Heart left ventricle (tissue), 16 donors: ENCODE results near the gene C13orf46. TPM values are rescaled to one million over a fixed set of nuclear protein-coding genes. Genes with fewer than 3 reads are reported as not detected.

Experiments
- ATAC-seq, 4 donors: fragments of 200-7000 bp; cut with Tn5 transposase; one replicate each; pipeline ENCODE4 v1.9.1; 2020 to 2022; ENCODE audit warnings: moderate library complexity in 4 of 4, mild to moderate bottlenecking in 3 of 4, moderate number of reproducible peaks in 1 of 4
- DNase-seq, 5 donors: peaks; one replicate each; pipeline ENCODE4 v3.0.0-alpha.2; 2020
- H3K27ac ChIP-seq, 12 donors: fragments of 200-600 bp; sonication (generic) in 4 of 12; one replicate each; pipeline versions ENCODE4 v1.5.0 to v1.8.0; 2016 to 2022; ENCODE audit warnings: mild to moderate bottlenecking in 2 of 12
- H3K27me3 ChIP-seq, 9 donors: fragments of 200-600 bp; sonication (generic) in 2 of 9; one replicate each; pipeline versions ENCODE4 v1.5.1 to v1.8.0; 2016 to 2022; ENCODE audit warnings: mild to moderate bottlenecking in 3 of 9
- H3K36me3 ChIP-seq, 9 donors: fragments of 200-600 bp; sonication (generic) in 2 of 9; one replicate each; pipeline versions ENCODE4 v1.5.0 to v1.8.0; 2018 to 2022; ENCODE audit warnings: mild to moderate bottlenecking in 2 of 9
- H3K4me1 ChIP-seq, 12 donors: fragments of 200-600 bp; sonication (generic) in 4 of 12; one replicate each; pipeline versions ENCODE4 v1.5.0 to v1.8.0; 2016 to 2022; ENCODE audit warnings: mild to moderate bottlenecking in 3 of 12
- H3K4me3 ChIP-seq, 12 donors: fragments of 200-600 bp; sonication (generic) in 4 of 12; one replicate each; pipeline versions ENCODE4 v1.5.0 to v1.8.0; 2017 to 2022; ENCODE audit warnings: mild to moderate bottlenecking in 9 of 12, moderate library complexity in 4 of 12
- H3K9me3 ChIP-seq, 12 donors: fragments of 200-600 bp; sonication (generic) in 4 of 12; one replicate each; pipeline versions ENCODE4 v1.5.0 to v1.8.0; 2016 to 2022; ENCODE audit warnings: mild to moderate bottlenecking in 1 of 12
- CTCF ChIP-seq, 12 donors: fragments of 200-600 bp; sonication (generic) in 4 of 12; IDR thresholded peaks; one replicate each; pipeline versions ENCODE4 v1.5.0 to v1.8.0; 2018 to 2022; ENCODE audit warnings: antibody characterized with exemption in 12 of 12, mild to moderate bottlenecking in 5 of 12
- POLR2A ChIP-seq, 2 donors: fragments of 450-650 bp; IDR thresholded peaks; one replicate each; pipeline ENCODE4 v1.6.1; 2017; ENCODE audit warnings: antibody characterized with exemption in 2 of 2, mild to moderate bottlenecking in 2 of 2, moderate library complexity in 2 of 2
- WGBS, 4 donors: extraction: QIAGEN DNeasy Blood & Tissue Kit in 2 of 4; methylation state at CpG; one replicate each; pipeline versions ENCODE4 v1.1.5 to v1.1.7; 2013 to 2018; 5-methylcytosine and 5-hydroxymethylcytosine counted together
- intact Hi-C, 10 donors: fragments of 100-400 bp; cut with DNase I; formaldehyde crosslinking; loops; one replicate each; pipeline versions ENCODE4 v1.11.1 to v1.14.2; 2022
- polyA plus RNA-seq, 2 donors: library from polyadenylated mRNA; stranded (reverse); fragments of 200-250 nt; gene quantifications; one replicate each; pipeline ENCODE4 v1.2.3, GENCODE V29; 2013
- total RNA-seq, 9 donors: library from RNA; depleted of rRNA in 2 of 9; stranded (reverse); fragments of >200 nt in 2 of 9; fragmentation: NEBNext Ultra II Directional in 3 of 9; extraction: Animal tissue kit (Norgen Biotek cat#: 25700) in 3 of 9; gene quantifications; one replicate each; pipeline versions ENCODE4 v1.1.0 to v1.2.4, GENCODE V29; 2016 to 2023
- donor health status: ischemic (EF 13 %, LVEDD 7.1; RV severe dilation, severe dysfunction).
- donor health status: healthy with polysubstance abuse.
- donor health status: DM: no; HTN: yes; CAD: no.
- donor health status: DM: no; HTN: no; CAD: no.
- donor health status: ischemic (EF 25% LVEDD 6.9; RV normal size, moderate dysfunction).
- donor health status: ischemic (EF 25% LVEDD 5.7; RV mildly dilated, moderate dysfunction).
- donor health status: healthy.
- donor health status: DM: yes; HTN: yes; CAD: no.
- donor health status: ischemic (EF 35%, LVEDD 5.7; RV mildly dilated, moderate dysfunction).
- donor health status: nonischemic (EF 11% LVEDD 7.7; RV severe dilation, severe dysfunction).
- donor health status: DM: yes; HTN: yes; CAD: no.
- donor health status: PGD.
- donor health status: ischemic (EF 29% LVEDD 5.4; RV normal size, mild dysfunction).
- donor health status: nonischemic (EF 23%, LVEDD 6.1; RV moderate dilation, normal function).

C13orf46 gene
- total and polyA plus RNA-seq, 11 donors, result 0.07 to 3.1 (median 0.28) TPM; not detected in 1

- peaks cover 0 to 20% (median 10%) of the 10 kb centered on the region in 12 donors for H3K4me1 ChIP-seq
- ATAC-seq, result peak; percentile 16 to 53 (median 38)
- H3K9me3 ChIP-seq, result no peaks in the 10 kb centered on the region
- intact Hi-C loops, result loop anchor here in 9 of 10 donors (1.0 to 5.0 kb wide), 4 partner anchors 130 to 131 kb away; no protein-coding TSS in a partner anchor
- no peaks in the 10 kb centered on the region for H3K27me3 ChIP-seq
- no peak overlapping the region for H3K4me3 ChIP-seq
- peak in 4 of 5 donors; percentile 54 to 73 (median 64) for DNase-seq
- TF ChIP-seq CTCF (IDR thresholded peaks at IDR 0.05) (peak; percentile 44 to 75 (median 70)), POLR2A (IDR thresholded peaks at IDR 0.05) (no peak)
- H3K27ac ChIP-seq, result no peak overlapping the region
- H3K36me3 ChIP-seq, result no peaks in the 10 kb centered on the region
- WGBS, 4 donors, result 65 to 87% (median 73%) methylated on average over 13 to 17 of the region's 17 CpGs
Observed at GRCh38 chr13:113947311-113948033, 26.4 kb downstream of the C13orf46 start.

GRCh38 chr13:113946409-113947181 lies 27.3 kb downstream of the C13orf46 start:
- DNase-seq, result peak in 2 of 5 donors; percentile 9 to 45
- Histone ChIP-seq H3K4me3 (no peak overlapping the region), H3K9me3 (no peaks in the 10 kb centered on the region), H3K36me3 (no peaks in the 10 kb centered on the region), H3K27ac (no peak overlapping the region), H3K27me3 (no peaks in the 10 kb centered on the region), H3K4me1 (peaks cover 0 to 19% (median 9%) of the 10 kb centered on the region in 12 donors)
- no peak for TF ChIP-seq CTCF (IDR thresholded peaks at IDR 0.05)
- TF ChIP-seq POLR2A (IDR thresholded peaks at IDR 0.05), result no peak
- intact Hi-C loops, result loop anchor here in 9 of 10 donors (1.0 to 5.0 kb wide), 4 partner anchors 129 to 130 kb away; no protein-coding TSS in a partner anchor
- WGBS, 4 donors, result 85 to 90% (median 87%) methylated on average over 23 to 26 of the region's 26 CpGs
- ATAC-seq, result no peak

DNA sequence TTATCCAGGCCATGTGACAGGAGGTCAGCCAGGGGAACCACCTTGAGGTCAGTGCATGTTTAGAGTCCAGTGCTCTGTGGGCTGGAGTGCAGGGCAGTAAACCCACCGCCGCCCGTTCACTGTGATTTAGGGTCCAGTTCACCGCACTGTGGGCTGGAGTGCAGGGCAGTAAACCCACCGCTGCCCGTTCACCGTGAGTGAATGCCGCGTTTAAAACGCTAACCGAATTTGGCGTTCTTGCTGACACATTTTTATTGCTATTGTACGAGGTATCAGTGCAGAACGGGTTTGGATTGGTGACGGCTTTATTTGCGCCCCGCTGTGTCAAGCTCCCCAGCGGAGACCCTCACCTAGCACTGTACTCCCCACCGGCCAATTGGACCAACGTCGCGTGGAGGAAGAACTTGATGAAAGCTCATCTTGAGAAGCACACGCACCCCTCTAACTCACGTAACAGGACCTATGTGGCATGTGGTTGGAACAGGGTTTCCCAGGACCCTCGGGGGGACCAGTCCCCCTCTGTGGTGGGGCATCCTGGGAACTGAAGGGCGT lies 27.9 kb downstream of the C13orf46 start:
- Histone ChIP-seq H3K9me3 (no peaks in the 10 kb centered on the region), H3K4me1 (peaks cover 0 to 13% (median 4%) of the 10 kb centered on the region in 12 donors), H3K27me3 (no peaks in the 10 kb centered on the region), H3K4me3 (no peak overlapping the region), H3K36me3 (no peaks in the 10 kb centered on the region), H3K27ac (no peak overlapping the region)
- TF ChIP-seq POLR2A (IDR thresholded peaks at IDR 0.05) (no peak), CTCF (IDR thresholded peaks at IDR 0.05) (no peak)
- no peak for ATAC-seq
- intact Hi-C loops, result loop anchor here in 6 of 10 donors (1.0 to 5.0 kb wide), 3 partner anchors 129 kb away; no protein-coding TSS in a partner anchor
- WGBS, 4 donors, result 89 to 96% (median 94%) methylated on average over 26 of the region's 26 CpGs
- DNase-seq, result peak in 2 of 5 donors; percentile 16 to 55
